Uterus (tissue), 2 donors: ENCODE data around the gene C16orf82.

ENCODE experiments used
- CTCF ChIP-seq, 4 experiments: fragments of 200-600 bp in 2 of 4; fragments of 450-650 bp in 2 of 4; sonication (generic) in 2 of 4; IDR thresholded peaks; one replicate each; pipeline ENCODE4 v1.5.1; 2016 to 2019; ENCODE audit warnings: antibody characterized with exemption in 4 of 4, mild to moderate bottlenecking in 2 of 4, moderate library complexity in 1 of 4
- POLR2A ChIP-seq, 2 donors: fragments of 450-650 bp; IDR thresholded peaks; one replicate each; pipeline ENCODE4 v1.6.1; 2016; ENCODE audit warnings: antibody characterized with exemption in 2 of 2, mild to moderate bottlenecking in 1 of 2, moderate library complexity in 1 of 2

- no peak for TF ChIP-seq POLR2A (IDR thresholded peaks at IDR 0.05)
- TF ChIP-seq CTCF (IDR thresholded peaks at IDR 0.05): no peak
Measured at GRCh38 chr16:27052007-27052406, 14.7 kb upstream of the C16orf82 start.
